Measurements from ENCODE around the gene RAG2. TPM values are rescaled to one million over a fixed set of nuclear protein-coding genes. Genes with fewer than 3 reads are reported as not detected.

RAG2 gene
- not detected for total RNA-seq

GRCh38 chr11:36598051-36598450, at the start of gene RAG2:
Gene RAG2 (minus strand): TSS chr11:36598236. CDS start chr11:36594168, 4,068 bp downstream.
- DNase-seq (ENCODE audit: low spot score) (no peak), ATAC-seq (no peak)
- intact Hi-C loops (cut with DNase I), result no loop called here

- intact Hi-C loops (cut with DNase I), result no loop called here
- DNase-seq (ENCODE audit: low spot score), result no peak
- ATAC-seq, result no peak
Measured at GRCh38 chr11:36638556-36638955, 40.5 kb upstream of the RAG2 start.

- ATAC-seq (no peak), DNase-seq (ENCODE audit: low spot score) (no peak)
- intact Hi-C loops (cut with DNase I), result no loop called here
Measured at GRCh38 chr11:36635066-36635862, 37.2 kb upstream of the RAG2 start.

GRCh38 chr11:36631774-36632173, 33.7 kb upstream of the RAG2 start:
- intact Hi-C loops (cut with DNase I), result no loop called here
- ATAC-seq (no peak), DNase-seq (ENCODE audit: low spot score) (no peak)

DNA sequence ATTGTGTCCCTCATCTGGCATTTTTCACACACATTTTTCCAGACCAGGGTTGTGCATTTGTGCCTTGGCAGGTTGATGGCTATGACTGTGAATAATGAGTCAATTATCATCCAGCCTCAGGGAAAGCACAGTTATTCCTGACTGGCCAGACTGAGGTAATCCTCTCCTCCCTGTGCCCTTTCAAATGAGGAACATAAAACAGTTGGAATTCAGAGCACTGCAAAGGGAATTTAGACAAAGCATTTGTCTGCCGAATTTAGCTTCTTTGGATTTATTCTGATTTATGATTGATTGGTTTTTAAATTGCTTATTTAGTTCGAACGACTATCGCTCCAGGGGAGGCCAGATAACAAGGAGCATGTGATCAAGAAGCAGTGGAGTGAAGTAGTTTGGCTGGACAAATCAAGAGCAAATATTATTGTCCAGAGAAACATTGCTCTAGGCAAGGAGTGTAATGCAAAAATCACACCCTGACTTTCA, 30.8 kb upstream of the RAG2 start:
- intact Hi-C loops (cut with DNase I), result no loop called here
- ATAC-seq, result no peak
- no peak for DNase-seq (ENCODE audit: low spot score)

GRCh38 chr11:36628141-36628540, 30.1 kb upstream of the RAG2 start:
- ATAC-seq, result no peak
- intact Hi-C loops (cut with DNase I), result no loop called here

GRCh38 chr11:36627471-36627870, 29.4 kb upstream of the RAG2 start:
- no peak for ATAC-seq
- no peak for DNase-seq (ENCODE audit: low spot score)
- intact Hi-C loops (cut with DNase I), result no loop called here

More at GRCh38 chr11:36628141-36628540, 30.1 kb upstream of the RAG2 start:
- DNase-seq (ENCODE audit: low spot score), result no peak

GRCh38 chr11:36627006-36627405, 29.0 kb upstream of the RAG2 start:
- intact Hi-C loops (cut with DNase I), result no loop called here
- ATAC-seq (no peak), DNase-seq (ENCODE audit: low spot score) (no peak)

- intact Hi-C loops (cut with DNase I), result no loop called here
- no peak for DNase-seq (ENCODE audit: low spot score)
- ATAC-seq, result no peak
Measured at GRCh38 chr11:36623494-36623893, 25.5 kb upstream of the RAG2 start.

DNA sequence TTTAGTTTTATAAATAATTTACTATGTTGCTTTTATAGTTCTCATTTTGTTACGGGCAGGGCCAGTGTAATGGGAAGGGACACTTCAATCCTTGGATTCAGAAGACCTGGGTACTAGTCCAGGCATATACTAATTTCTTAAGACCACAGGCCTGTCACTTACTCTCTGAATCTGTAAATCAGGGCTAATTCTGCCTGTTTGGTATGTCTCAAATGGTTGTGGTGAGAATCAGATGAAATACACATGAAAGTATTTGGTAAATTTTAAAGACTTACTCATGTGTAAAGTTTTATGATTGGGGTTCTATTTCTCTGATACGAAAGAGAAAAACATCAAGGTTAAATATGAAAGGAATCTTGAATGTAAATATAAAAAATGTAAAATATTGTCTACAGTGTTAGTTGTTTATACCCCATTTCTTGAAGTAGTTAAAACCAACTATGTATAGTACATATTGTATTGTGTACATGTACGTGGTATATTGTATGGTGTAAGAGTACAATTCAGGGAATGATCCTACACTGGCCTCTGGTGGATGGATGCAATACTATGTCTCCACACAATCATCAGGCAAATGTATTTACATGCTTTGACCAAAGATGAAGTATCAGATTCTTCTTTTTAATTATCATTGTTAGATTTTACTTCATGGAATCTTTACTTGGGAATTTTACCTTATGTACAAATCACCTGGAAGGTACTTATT, 24.5 kb upstream of the RAG2 start:
- ATAC-seq, result no peak
- intact Hi-C loops (cut with DNase I), result no loop called here
- DNase-seq (ENCODE audit: low spot score), result no peak

GRCh38 chr11:36620246-36620645, 22.2 kb upstream of the RAG2 start:
- intact Hi-C loops (cut with DNase I), result no loop called here
- ATAC-seq, result no peak
- DNase-seq (ENCODE audit: low spot score), result no peak

GRCh38 chr11:36619502-36619901, 21.5 kb upstream of the RAG2 start:
- DNase-seq (ENCODE audit: low spot score), result no peak
- intact Hi-C loops (cut with DNase I), result no loop called here
- ATAC-seq, result no peak

DNA sequence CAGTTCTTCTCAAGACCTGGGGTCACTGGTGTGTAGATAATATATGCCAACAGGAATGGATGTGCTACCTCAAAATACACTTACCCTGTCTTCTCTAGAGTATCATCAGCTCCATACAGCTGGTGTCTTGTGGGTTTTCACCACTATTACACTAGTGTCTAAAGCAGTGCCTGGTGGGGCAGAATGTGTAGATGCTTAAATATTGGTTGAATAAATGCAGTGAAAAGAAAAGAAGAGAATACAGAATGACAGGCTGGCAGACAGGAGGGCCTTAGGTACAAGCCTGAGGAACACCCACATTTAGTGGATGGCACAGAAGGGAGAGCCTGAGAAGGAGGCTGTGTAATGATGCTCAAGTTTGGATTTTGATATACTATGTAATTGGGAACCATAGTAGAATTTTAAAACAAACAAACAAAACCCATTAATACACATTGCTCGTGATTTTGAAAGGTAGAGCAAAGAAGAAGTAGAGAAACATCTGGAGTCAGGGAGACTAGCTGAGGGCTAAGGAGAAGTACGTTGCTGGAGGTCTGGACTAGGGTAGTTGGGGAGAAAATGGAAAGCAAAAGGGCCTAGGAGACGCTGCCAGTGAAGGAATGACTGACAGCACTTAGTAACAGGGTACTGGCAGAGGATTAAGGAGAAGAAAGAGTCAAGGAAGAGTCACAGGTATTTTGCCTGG, 20.5 kb upstream of the RAG2 start:
- intact Hi-C loops (cut with DNase I), result no loop called here
- DNase-seq (ENCODE audit: low spot score) (no peak), ATAC-seq (no peak)

DNA sequence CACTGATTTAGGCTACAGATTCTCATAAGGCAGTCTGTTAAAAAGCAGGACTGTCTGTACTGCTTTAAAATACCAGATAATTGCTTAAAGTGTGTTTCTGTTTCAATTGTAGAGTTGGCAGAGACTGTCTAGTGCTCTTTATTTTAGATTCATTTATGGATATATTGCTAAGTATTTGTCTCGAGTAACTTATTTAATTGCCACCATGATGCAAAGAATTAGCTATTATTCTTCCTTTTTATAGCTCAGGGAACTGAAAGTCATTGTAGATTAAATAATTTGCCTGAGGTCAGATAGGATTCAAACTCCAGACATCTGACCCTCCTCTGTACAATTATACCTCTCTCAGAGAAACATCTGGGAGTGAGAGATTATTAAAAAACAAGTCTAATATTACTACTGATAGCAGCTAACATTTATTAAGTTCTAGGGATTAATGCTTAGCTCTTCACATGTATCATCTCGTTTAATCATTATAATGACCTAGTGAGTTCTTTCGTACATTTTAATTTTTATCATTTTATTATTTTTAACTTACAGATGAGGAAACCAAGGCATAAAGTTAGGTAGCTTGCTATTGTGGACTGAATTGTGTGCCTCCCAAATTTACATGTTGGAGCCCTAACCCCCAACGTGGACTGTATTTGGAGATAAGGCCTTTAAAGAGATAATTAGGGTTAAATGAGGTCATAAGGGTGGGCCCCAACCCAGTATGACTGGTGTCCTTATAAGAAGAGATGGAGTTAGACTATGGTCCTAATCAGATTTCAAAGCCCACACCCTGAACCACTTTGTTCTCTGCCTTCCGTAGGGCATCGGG, 19.7 kb upstream of the RAG2 start:
- intact Hi-C loops (cut with DNase I), result no loop called here

DNA sequence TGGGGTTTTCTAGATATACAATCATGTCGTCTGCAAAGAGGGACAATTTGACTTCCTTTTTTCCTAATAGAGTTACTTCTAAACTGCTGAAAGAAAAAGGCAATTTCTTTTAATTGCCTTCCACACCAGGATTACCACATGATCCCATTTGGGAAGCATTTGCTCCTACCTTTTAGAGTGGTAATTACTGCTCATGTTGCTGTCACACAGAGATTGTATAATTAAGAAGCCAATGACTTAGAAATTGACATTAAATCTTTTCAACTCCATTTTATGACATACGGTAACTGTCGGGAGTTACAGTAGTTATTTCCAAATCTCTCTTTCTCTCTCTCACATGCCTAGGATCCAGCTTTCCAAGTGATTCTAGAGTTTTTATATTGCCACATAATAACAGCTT, 17.8 kb upstream of the RAG2 start:
- DNase-seq (ENCODE audit: low spot score), result no peak
- intact Hi-C loops (cut with DNase I), result no loop called here
- ATAC-seq, result no peak

More for the DNA sequence above, 19.7 kb upstream of the RAG2 start:
- no peak for ATAC-seq
- DNase-seq (ENCODE audit: low spot score), result no peak

DNA sequence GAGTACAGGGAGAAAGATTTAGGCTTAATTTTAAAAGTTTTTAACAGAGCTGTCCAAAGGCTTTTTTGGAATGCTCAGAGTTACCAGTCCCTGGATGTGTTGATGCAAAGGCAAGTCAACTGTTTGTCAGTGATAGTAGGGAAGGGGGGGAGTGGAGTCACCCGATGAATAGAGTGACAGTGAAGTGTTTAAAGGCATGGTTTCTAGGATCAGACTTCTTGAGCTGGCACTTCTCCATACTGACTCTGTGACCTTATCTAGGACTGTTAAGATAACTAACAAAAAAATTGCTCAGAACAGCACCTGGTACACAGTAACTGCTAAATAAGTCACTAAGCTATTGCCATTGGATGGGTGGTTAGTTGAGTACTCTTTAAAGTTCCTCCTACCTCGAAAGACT, 11.3 kb upstream of the RAG2 start:
- ATAC-seq (no peak), DNase-seq (ENCODE audit: low spot score) (no peak)
- intact Hi-C loops (cut with DNase I), result no loop called here

DNA sequence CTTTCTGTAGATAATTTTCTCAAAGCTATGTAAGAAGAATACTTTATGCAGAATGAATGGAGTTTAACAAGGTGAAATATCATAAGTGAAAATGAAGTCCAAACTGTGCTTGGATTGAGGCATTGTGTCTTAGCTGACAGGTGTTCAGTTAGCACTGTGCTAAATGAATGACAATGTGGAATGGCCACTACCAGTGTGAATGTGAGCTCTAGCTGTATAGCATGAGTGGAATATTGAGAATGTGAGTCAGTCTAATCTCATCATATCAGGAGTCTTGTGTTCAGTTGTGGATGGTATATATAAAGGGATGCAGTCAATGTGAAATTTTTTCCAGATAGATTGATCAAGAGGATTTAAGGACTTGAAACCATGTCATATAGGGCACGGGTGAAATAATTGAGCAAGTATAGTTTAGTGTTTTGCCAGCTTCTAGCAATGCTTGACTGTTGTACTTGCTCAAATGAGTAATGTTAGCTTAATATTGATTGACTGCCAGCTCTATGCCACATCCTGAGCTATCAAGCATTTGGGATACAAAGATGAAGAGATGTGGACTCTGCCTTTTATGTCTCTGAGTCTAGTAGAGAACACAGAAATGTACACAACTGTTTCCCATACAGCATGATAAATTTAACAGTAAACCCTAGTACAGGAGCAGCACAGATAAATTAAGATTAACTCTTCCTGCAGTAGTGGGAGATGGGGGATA, 10.6 kb upstream of the RAG2 start:
- intact Hi-C loops (cut with DNase I), result no loop called here
- DNase-seq (ENCODE audit: low spot score), result no peak
- no peak for ATAC-seq
